Measurements from ENCODE around the gene TUT7. TPM values are rescaled to one million over a fixed set of nuclear protein-coding genes. Genes with fewer than 3 reads are reported as not detected.

Gene TUT7, protein sequence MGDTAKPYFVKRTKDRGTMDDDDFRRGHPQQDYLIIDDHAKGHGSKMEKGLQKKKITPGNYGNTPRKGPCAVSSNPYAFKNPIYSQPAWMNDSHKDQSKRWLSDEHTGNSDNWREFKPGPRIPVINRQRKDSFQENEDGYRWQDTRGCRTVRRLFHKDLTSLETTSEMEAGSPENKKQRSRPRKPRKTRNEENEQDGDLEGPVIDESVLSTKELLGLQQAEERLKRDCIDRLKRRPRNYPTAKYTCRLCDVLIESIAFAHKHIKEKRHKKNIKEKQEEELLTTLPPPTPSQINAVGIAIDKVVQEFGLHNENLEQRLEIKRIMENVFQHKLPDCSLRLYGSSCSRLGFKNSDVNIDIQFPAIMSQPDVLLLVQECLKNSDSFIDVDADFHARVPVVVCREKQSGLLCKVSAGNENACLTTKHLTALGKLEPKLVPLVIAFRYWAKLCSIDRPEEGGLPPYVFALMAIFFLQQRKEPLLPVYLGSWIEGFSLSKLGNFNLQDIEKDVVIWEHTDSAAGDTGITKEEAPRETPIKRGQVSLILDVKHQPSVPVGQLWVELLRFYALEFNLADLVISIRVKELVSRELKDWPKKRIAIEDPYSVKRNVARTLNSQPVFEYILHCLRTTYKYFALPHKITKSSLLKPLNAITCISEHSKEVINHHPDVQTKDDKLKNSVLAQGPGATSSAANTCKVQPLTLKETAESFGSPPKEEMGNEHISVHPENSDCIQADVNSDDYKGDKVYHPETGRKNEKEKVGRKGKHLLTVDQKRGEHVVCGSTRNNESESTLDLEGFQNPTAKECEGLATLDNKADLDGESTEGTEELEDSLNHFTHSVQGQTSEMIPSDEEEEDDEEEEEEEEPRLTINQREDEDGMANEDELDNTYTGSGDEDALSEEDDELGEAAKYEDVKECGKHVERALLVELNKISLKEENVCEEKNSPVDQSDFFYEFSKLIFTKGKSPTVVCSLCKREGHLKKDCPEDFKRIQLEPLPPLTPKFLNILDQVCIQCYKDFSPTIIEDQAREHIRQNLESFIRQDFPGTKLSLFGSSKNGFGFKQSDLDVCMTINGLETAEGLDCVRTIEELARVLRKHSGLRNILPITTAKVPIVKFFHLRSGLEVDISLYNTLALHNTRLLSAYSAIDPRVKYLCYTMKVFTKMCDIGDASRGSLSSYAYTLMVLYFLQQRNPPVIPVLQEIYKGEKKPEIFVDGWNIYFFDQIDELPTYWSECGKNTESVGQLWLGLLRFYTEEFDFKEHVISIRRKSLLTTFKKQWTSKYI (N-terminal part only)
- total RNA-seq (2022; extraction: Qiagen RNA extraction; ENCODE audit: low read depth) = 9.0 to 12.6 TPM (median 10.8 TPM) in 5 replicates

GRCh38 chr9:86354011-86354817 lies at the start of gene TUT7:
Gene TUT7 (minus strand): TSS chr9:86354410. CDS start chr9:86353199, 1,211 bp downstream.

DNA sequence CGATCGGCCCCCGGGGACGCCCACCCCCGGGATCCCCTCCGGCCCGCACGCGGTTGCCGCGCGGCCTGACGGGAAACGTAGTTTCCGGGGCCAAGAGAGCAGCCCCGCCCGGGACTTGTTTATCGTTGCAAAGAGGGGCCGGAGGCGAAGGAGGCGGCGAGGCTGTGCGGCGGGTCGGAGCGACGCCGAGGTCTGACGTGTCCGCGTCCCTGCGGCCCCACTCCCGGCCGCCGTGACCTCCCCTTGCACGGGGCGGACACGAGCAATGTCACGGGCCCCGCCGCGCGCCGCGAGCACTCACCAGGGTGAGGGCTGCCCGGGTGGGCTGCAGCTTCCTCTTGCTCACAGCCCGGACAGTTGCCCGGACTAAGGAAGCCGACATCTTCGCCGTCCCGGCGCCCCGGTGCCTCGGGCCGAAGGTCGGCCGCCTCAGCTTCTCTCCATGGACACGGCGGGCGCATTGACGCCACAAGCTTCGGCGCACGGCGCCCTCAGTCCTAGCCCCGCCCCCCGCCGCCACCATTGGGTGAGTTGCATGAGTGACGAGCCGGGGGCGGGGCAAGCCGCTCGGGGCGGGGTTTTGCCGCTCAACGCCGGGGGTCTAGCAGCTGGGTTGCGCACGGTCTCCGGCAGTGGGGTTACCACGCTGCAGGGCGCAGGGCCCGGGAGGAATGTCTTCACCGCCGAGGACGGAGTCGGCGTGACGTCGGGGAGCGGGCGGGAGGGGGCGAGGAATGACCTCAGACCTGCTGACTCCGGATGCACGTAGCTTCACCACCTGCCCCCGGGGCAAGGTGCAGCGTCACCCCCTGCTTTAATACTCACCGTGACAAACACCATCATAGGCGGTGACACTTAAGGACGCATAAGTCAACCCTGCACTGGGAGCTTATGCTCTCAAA lies 71.9 kb downstream of the TUT7 start, which contains the start of gene ISCA1:
Gene ISCA1 (minus strand): TSS at position 462 of the 902 bp plus-strand sequence. CDS start 80 bp downstream, at position 382.

GRCh38 chr9:86259557-86259956 lies 94.7 kb downstream of the TUT7 start, which contains the start of gene C9orf153:
Gene C9orf153 (minus strand): TSS chr9:86259657. CDS start chr9:86229603, 30,054 bp downstream.

Other genes with a start within 250 kb of the TUT7 start
- 0.14 to 0.65 TPM (median 0.26 TPM) in 3 of 5 replicates, not detected in the others for gene C9orf153, start 94.8 kb downstream of the TUT7 start, total RNA-seq (2022; extraction: Qiagen RNA extraction; ENCODE audit: low read depth)
- gene ISCA1, start 71.9 kb downstream of the TUT7 start, total RNA-seq (2022; extraction: Qiagen RNA extraction; ENCODE audit: low read depth) = 45.5 to 49.9 TPM (median 47.8 TPM) in 5 replicates